HUES48 (cell line): Measurements from ENCODE around the gene MKS1.
A peak's percentile ranks its signal among the peaks of the same experiment; 100 is the strongest.

Experiments
- H3K27ac ChIP-seq: one replicate; pipeline ENCODE4 v1.7.0; 2013; ENCODE audit warnings: low read depth, low read length, inconsistent platforms
- H3K27me3 ChIP-seq: 2 replicates; pipeline ENCODE4 v1.6.1; 2013; ENCODE audit warnings: mild to moderate bottlenecking, low read length; ENCODE audit not compliant: control insufficient read depth, insufficient read depth
- H3K36me3 ChIP-seq: 2 replicates; pipeline ENCODE4 v1.6.1; 2013; ENCODE audit warnings: low read length; ENCODE audit not compliant: control insufficient read depth, insufficient read depth
- H3K4me1 ChIP-seq: 2 replicates; pipeline ENCODE4 v1.6.1; 2013; ENCODE audit warnings: mild to moderate bottlenecking, low read length; ENCODE audit not compliant: control insufficient read depth, insufficient read depth
- H3K4me3 ChIP-seq: 2 replicates; pipeline ENCODE4 v1.5.1; 2013; ENCODE audit warnings: mild to moderate bottlenecking, low read depth, low read length
- H3K9ac ChIP-seq: 2 replicates; pipeline ENCODE4 v1.6.1; 2013; ENCODE audit warnings: mild to moderate bottlenecking, low read depth, low read length, moderate library complexity
- H3K9me3 ChIP-seq: 2 replicates; pipeline ENCODE4 v1.6.1; 2013; ENCODE audit warnings: low read length; ENCODE audit not compliant: control insufficient read depth, insufficient read depth

MKS1 gene

DNA sequence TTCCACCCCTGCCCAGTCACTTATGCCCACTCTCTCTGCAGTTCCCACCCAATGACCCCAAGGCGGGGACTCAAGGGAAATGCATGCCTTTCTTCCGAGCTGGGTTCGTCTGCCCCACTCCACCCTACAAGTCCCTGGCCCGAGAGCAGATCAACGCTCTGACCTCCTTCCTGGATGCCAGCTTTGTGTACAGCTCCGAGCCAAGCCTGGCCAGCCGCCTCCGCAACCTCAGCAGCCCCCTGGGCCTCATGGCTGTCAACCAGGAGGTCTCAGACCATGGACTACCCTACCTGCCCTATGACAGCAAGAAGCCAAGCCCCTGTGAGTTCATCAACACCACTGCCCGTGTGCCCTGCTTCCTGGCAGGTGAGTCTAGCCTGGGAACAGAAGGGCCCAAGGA lies 33.1 kb upstream of the MKS1 start:
- no peak overlapping the region for H3K4me3 ChIP-seq
- H3K36me3 ChIP-seq, result no peaks in the 10 kb centered on the region
- peaks cover 8% of the 10 kb centered on the region for H3K9me3 ChIP-seq
- no peak overlapping the region for H3K27ac ChIP-seq
- peaks cover 63% of the 10 kb centered on the region for H3K27me3 ChIP-seq
- H3K4me1 ChIP-seq, result no peaks in the 10 kb centered on the region
- H3K9ac ChIP-seq, result no peak overlapping the region

- peaks cover 78% of the 10 kb centered on the region for H3K27me3 ChIP-seq
- H3K27ac ChIP-seq, result no peak overlapping the region
- no peaks in the 10 kb centered on the region for H3K4me1 ChIP-seq
- no peaks in the 10 kb centered on the region for H3K36me3 ChIP-seq
- peaks cover 8% of the 10 kb centered on the region for H3K9me3 ChIP-seq
- H3K4me3 ChIP-seq, result no peak overlapping the region
- H3K9ac ChIP-seq, result no peak overlapping the region
These were observed 31.4 kb upstream of the MKS1 start for GRCh38 chr17:58250344-58251011.

DNA sequence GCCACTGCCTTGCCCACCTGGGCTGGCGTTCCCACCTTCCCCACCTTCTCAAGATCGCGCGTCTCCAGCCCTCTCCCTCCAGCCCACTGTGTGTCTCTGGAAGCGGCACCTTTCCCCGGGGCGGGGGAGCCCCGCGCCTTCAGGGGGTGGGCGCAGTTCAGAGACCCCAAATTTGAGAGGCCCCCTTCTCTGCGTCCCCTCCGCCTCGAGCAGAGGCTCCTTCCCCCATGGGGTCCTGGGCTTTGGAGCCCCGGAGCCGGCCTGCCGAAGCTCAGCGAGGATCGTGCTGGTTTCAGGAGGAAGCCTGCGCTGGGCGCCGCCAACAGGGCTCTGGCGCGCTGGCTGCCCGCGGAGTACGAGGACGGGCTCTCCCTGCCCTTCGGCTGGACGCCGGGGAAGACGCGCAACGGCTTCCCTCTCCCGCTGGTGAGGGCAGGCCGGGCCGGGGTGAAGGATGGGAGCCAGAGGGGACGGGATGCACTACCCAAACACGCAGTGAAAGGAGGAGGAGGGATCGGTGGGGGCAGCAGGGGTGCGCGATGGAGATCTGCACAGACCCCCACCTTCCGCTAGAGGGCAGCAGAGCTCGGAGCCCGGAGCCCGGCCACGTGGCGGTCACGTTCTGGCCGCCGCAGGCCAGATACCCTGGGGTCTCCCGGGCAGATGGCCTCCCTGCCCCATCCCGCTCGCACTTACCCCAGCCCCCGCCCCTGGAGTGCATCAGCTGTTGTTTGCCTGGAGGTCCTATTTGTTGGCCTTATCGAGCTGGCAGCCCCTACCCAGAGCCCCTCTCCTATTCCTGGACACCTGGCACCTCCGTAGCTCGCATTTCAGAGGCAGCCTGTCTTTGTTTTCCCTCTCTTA lies 30.4 kb upstream of the MKS1 start:
- Histone ChIP-seq H3K27ac (no peak overlapping the region), H3K9me3 (peaks cover 8% of the 10 kb centered on the region), H3K4me3 (peak overlapping the region; percentile 50; the same call in 1 of the 2 replicates), H3K4me1 (no peaks in the 10 kb centered on the region), H3K27me3 (peaks cover 81% of the 10 kb centered on the region), H3K36me3 (no peaks in the 10 kb centered on the region), H3K9ac (no peak overlapping the region)

GRCh38 chr17:58248955-58249269 lies 29.9 kb upstream of the MKS1 start:
- Histone ChIP-seq H3K4me3 (peak overlapping the region; percentile 50; the same call in 1 of the 2 replicates), H3K9ac (no peak overlapping the region), H3K27me3 (peaks cover 78% of the 10 kb centered on the region), H3K27ac (no peak overlapping the region), H3K4me1 (no peaks in the 10 kb centered on the region), H3K36me3 (no peaks in the 10 kb centered on the region), H3K9me3 (peaks cover 8% of the 10 kb centered on the region)

- Histone ChIP-seq H3K9ac (no peak overlapping the region), H3K4me3 (no peak overlapping the region), H3K36me3 (no peaks in the 10 kb centered on the region), H3K9me3 (peaks cover 8% of the 10 kb centered on the region), H3K27me3 (peaks cover 77% of the 10 kb centered on the region), H3K27ac (no peak overlapping the region), H3K4me1 (no peaks in the 10 kb centered on the region)
These were observed 28.7 kb upstream of the MKS1 start for GRCh38 chr17:58247511-58248363.

GRCh38 chr17:58246781-58247180 lies 27.7 kb upstream of the MKS1 start:
- Histone ChIP-seq H3K36me3 (no peaks in the 10 kb centered on the region), H3K9ac (no peak overlapping the region), H3K27me3 (peaks cover 68% of the 10 kb centered on the region), H3K9me3 (peaks cover 8% of the 10 kb centered on the region), H3K4me1 (no peaks in the 10 kb centered on the region), H3K27ac (no peak overlapping the region), H3K4me3 (no peak overlapping the region)

DNA sequence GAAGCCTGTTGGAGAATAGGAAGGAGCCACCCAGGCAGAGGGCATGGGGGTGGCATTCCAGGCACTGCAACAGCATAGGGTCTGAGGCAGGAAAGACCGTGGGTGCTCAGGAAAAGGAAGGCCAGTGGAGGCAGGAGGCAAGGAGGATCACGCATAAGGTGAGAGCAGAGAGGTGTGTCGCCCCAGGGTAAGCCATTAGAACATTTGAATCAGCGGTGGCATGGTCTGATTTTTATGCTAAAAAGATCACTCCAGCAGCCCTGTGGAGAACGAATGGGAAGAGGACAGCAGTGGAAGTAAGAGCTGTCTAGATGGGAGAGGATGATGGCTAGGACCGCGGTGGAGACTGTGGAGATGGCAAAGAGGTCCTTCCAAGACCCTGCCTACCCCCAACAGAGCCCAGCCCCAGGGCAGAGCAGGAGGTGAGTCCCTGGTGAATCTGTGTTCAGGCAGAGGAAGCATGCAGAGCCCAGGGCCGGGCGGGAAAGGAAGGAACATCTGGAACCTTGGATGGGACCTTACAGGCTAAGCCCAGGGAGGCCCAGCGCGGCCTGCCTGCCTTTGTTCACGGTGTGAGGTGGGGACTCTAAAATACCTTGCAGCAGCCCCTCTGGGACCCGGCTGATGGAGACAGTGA lies 27.2 kb upstream of the MKS1 start:
- no peak overlapping the region for H3K4me3 ChIP-seq
- H3K4me1 ChIP-seq, result no peaks in the 10 kb centered on the region
- no peaks in the 10 kb centered on the region for H3K36me3 ChIP-seq
- H3K9ac ChIP-seq, result no peak overlapping the region
- H3K27me3 ChIP-seq, result peaks cover 64% of the 10 kb centered on the region
- H3K27ac ChIP-seq, result no peak overlapping the region
- peaks cover 8% of the 10 kb centered on the region for H3K9me3 ChIP-seq

GRCh38 chr17:58245428-58246103 lies 26.5 kb upstream of the MKS1 start:
- H3K36me3 ChIP-seq, result no peaks in the 10 kb centered on the region
- no peak overlapping the region for H3K9ac ChIP-seq
- H3K9me3 ChIP-seq, result peaks cover 8% of the 10 kb centered on the region
- H3K4me3 ChIP-seq, result no peak overlapping the region
- no peak overlapping the region for H3K27ac ChIP-seq
- H3K27me3 ChIP-seq, result peaks cover 60% of the 10 kb centered on the region
- no peaks in the 10 kb centered on the region for H3K4me1 ChIP-seq

GRCh38 chr17:58244963-58245362 lies 25.9 kb upstream of the MKS1 start:
- no peak overlapping the region for H3K4me3 ChIP-seq
- peaks cover 2% of the 10 kb centered on the region for H3K9me3 ChIP-seq
- H3K27ac ChIP-seq, result no peak overlapping the region
- H3K4me1 ChIP-seq, result no peaks in the 10 kb centered on the region
- H3K27me3 ChIP-seq, result peaks cover 60% of the 10 kb centered on the region
- H3K36me3 ChIP-seq, result no peaks in the 10 kb centered on the region
- H3K9ac ChIP-seq, result no peak overlapping the region

DNA sequence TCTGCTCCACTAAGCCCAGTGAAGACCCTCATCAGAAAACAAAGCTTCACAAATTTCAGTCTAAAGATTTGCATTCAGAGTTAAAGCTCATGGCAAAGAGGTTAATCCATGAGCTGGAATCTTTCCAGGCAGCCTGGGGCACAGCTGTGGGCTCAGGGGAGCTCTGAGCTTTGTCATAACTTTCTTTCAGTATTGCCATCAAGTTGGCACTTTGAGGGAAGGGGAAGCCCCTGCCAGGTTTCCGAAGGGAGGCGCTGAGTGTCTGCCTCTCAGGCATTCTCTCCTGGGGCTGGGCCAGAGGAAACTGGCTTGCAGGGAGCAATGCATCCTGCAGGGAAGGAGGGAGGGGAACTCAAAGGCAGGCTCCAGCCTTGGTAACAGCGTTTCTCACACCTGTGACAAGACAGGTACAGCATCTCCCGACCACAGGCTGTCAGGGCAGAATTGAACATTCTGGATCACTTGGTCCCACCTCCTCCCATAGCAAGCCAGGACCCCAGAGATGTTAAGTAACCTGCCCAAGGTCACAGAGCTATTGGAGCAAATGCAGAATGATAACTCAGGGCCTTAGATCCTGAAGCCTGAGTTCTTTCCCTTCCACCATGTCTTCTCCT lies 23.2 kb upstream of the MKS1 start:
- no peaks in the 10 kb centered on the region for H3K9me3 ChIP-seq
- no peak overlapping the region for H3K27ac ChIP-seq
- H3K4me3 ChIP-seq, result no peak overlapping the region
- H3K9ac ChIP-seq, result no peak overlapping the region
- peaks cover 49% of the 10 kb centered on the region for H3K27me3 ChIP-seq
- H3K36me3 ChIP-seq, result no peaks in the 10 kb centered on the region
- no peaks in the 10 kb centered on the region for H3K4me1 ChIP-seq
